ENCODE measurements around the gene NOP56.

The NOP56 gene

GRCh38 chr20:2690718-2691117 lies 38.3 kb downstream of the NOP56 start:
- Histone ChIP-seq H2AFZ (ENCODE audit: low read depth, low read length) (no peak overlapping the region), H3K27ac (ENCODE audit: low read length) (no peak overlapping the region), H3K4me1 (ENCODE audit: insufficient read depth, low read length) (no peaks in the 10 kb centered on the region), H3K9ac (ENCODE audit: low read depth, low read length) (no peak overlapping the region), H3K9me3 (ENCODE audit: insufficient read depth, low read length, severe bottlenecking) (no peaks in the 10 kb centered on the region), H3K4me2 (ENCODE audit: insufficient read depth, low read length) (no peak overlapping the region), H3K36me3 (ENCODE audit: insufficient read depth, low read length) (no peaks in the 10 kb centered on the region), H3K79me2 (ENCODE audit: insufficient read depth, low read length) (no peaks in the 10 kb centered on the region), H4K20me1 (ENCODE audit: insufficient read depth, low read length) (peaks cover 2% of the 10 kb centered on the region; the same call in 1 of the 2 replicates), H3K27me3 (ENCODE audit: insufficient read depth, low read length, poor library complexity) (peaks cover 43% of the 10 kb centered on the region), H3K4me3 (ENCODE audit: low read depth in 1 of 2, low read length in 2 of 2) (no peak overlapping the region)
- ATAC-seq (ENCODE audit: insufficient read depth, low read depth): no peak
- DNase-seq: no peak
- no peak for TF ChIP-seq EZH2 (IDR thresholded peaks at IDR 0.05; ENCODE audit: borderline replicate concordance, low read depth, low read length, severe bottlenecking)
- TF ChIP-seq, protein P1, sequence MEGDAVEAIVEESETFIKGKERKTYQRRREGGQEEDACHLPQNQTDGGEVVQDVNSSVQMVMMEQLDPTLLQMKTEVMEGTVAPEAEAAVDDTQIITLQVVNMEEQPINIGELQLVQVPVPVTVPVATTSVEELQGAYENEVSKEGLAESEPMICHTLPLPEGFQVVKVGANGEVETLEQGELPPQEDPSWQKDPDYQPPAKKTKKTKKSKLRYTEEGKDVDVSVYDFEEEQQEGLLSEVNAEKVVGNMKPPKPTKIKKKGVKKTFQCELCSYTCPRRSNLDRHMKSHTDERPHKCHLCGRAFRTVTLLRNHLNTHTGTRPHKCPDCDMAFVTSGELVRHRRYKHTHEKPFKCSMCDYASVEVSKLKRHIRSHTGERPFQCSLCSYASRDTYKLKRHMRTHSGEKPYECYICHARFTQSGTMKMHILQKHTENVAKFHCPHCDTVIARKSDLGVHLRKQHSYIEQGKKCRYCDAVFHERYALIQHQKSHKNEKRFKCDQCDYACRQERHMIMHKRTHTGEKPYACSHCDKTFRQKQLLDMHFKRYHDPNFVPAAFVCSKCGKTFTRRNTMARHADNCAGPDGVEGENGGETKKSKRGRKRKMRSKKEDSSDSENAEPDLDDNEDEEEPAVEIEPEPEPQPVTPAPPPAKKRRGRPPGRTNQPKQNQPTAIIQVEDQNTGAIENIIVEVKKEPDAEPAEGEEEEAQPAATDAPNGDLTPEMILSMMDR (IDR thresholded peaks at IDR 0.05; ENCODE audit: borderline replicate concordance, extremely low read depth, low read length, poor library complexity, severe bottlenecking): no peak

DNA sequence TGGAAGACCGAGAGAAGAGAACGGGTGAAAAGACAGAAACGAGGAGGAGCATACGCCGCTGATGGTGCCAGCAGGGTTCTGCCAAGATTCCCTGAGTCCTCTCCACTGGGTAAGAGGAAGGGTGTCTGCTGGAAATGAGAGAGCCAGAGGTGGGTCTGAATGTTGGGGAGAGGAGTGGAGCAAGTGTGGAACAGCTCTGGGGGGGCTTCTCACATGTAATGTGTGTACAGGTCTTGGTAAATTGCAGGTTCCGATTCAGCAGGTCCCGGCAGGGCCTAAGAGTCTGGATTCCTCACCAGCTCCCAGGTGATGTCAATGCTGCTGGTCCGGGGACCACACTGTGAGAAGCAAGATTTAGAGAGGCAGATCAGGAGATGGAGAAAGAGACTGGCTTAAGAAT lies 38.7 kb downstream of the NOP56 start:
- no peaks in the 10 kb centered on the region for H3K9me3 ChIP-seq (ENCODE audit: insufficient read depth, low read length, severe bottlenecking)
- H2AFZ ChIP-seq (ENCODE audit: low read depth, low read length): no peak overlapping the region
- no peak overlapping the region for H3K27ac ChIP-seq (ENCODE audit: low read length)
- no peaks in the 10 kb centered on the region for H3K4me1 ChIP-seq (ENCODE audit: insufficient read depth, low read length)
- DNase-seq: no peak
- peaks cover 2% of the 10 kb centered on the region; the same call in 1 of the 2 replicates for H4K20me1 ChIP-seq (ENCODE audit: insufficient read depth, low read length)
- TF ChIP-seq EZH2 (IDR thresholded peaks at IDR 0.05; ENCODE audit: borderline replicate concordance, low read depth, low read length, severe bottlenecking): no peak
- TF ChIP-seq, protein P1 (IDR thresholded peaks at IDR 0.05; ENCODE audit: borderline replicate concordance, extremely low read depth, low read length, poor library complexity, severe bottlenecking): no peak
- no peak overlapping the region for H3K4me3 ChIP-seq (ENCODE audit: low read depth in 1 of 2, low read length in 2 of 2)
- H3K36me3 ChIP-seq (ENCODE audit: insufficient read depth, low read length): no peaks in the 10 kb centered on the region
- no peak overlapping the region for H3K9ac ChIP-seq (ENCODE audit: low read depth, low read length)
- peaks cover 45% of the 10 kb centered on the region for H3K27me3 ChIP-seq (ENCODE audit: insufficient read depth, low read length, poor library complexity)
- no peaks in the 10 kb centered on the region for H3K79me2 ChIP-seq (ENCODE audit: insufficient read depth, low read length)
- H3K4me2 ChIP-seq (ENCODE audit: insufficient read depth, low read length): no peak overlapping the region
- no peak for ATAC-seq (ENCODE audit: insufficient read depth, low read depth)

- Histone ChIP-seq H3K36me3 (ENCODE audit: insufficient read depth, low read length) (no peaks in the 10 kb centered on the region), H4K20me1 (ENCODE audit: insufficient read depth, low read length) (peaks cover 2% of the 10 kb centered on the region; the same call in 1 of the 2 replicates), H3K9ac (ENCODE audit: low read depth, low read length) (no peak overlapping the region), H3K27ac (ENCODE audit: low read length) (no peak overlapping the region), H3K4me1 (ENCODE audit: insufficient read depth, low read length) (no peaks in the 10 kb centered on the region), H3K27me3 (ENCODE audit: insufficient read depth, low read length, poor library complexity) (peaks cover 48% of the 10 kb centered on the region), H3K79me2 (ENCODE audit: insufficient read depth, low read length) (no peaks in the 10 kb centered on the region), H2AFZ (ENCODE audit: low read depth, low read length) (no peak overlapping the region), H3K9me3 (ENCODE audit: insufficient read depth, low read length, severe bottlenecking) (no peaks in the 10 kb centered on the region), H3K4me3 (ENCODE audit: low read depth in 1 of 2, low read length in 2 of 2) (no peak overlapping the region), H3K4me2 (ENCODE audit: insufficient read depth, low read length) (no peak overlapping the region)
- TF ChIP-seq, protein P1 (IDR thresholded peaks at IDR 0.05; ENCODE audit: borderline replicate concordance, extremely low read depth, low read length, poor library complexity, severe bottlenecking): no peak
- no peak for TF ChIP-seq EZH2 (IDR thresholded peaks at IDR 0.05; ENCODE audit: borderline replicate concordance, low read depth, low read length, severe bottlenecking)
- ATAC-seq (ENCODE audit: insufficient read depth, low read depth) (no peak), DNase-seq (no peak)
Observed at GRCh38 chr20:2691663-2692035, 39.2 kb downstream of the NOP56 start.
